CD4-positive, alpha-beta T cell treated with Interleukin-6 at 100 ng/mL for 8 hours (primary cell): ENCODE measurements around the gene DEFB125.
"Not testable (repeated sequence)": the region's sequence is repeated elsewhere in the genome, so short reads cannot be mapped to it uniquely, and the experiment has no call there.

Experiments
- DNase-seq: peaks from one replicate; pipeline ENCODE4 v3.0.0-alpha.2; 2020; ENCODE audit warnings: mixed read lengths, low spot score

The DEFB125 gene

DNA sequence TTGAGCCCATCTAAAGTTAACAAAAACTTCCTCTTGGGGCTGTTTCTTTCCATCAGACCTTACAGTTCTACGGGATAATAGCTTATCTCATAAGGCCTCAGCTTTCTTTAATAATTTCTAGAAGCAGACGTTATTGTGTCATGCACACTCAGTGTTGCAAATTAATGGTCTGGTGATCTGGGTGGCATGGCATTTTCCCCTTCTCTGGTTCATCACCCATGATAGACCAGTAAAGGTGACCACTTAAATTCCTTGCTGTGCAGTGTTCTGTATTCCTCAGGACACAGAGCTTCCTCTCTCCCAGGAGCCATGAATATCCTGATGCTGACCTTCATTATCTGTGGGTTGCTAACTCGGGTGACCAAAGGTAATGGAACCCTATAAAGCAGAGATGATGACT, at the start of gene DEFB125:
TSS of gene DEFB125 (plus strand) at position 272 of the 400 bp plus-strand sequence. CDS start at position 310, 38 bp downstream.
- DNase-seq: no peak

DNA sequence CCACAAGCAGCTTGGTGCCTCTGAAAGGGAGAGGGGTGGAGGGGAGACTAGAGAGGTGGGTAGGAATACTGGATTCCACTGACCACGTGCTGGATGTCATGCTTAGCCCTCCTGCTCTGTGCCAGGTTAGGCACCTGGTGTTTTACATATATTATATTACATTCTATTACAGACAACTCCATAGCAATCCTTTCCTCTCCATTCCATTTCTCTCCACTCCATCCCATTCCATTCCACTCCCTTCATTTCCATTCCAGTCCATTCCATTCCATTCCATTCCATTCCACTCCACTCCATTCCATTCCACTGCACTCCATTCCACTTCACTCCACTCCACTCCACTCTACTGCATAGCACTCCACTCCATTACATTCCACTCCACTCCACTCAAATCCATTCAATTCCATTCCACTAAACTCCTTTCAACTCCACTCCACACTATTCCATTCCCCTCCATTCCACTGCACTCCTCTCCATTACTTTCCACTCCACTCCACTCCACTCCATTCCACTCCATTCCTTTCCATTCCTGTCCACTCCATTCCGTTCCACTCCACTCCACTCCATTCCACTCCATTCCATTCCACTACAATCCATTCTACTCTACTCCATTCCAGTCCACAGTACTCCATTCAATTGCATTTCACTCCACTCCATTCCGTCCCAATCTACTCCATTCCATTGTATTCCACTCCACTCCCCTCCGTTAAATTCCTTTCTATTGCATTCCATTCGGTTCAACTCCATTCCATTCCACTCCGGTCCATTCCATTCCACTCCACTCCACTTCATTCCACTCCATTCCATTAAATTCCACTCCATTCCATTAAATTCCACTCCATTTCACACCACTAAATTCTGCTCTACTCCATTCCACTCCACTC, 27.2 kb upstream of the DEFB125 start:
- no peak for DNase-seq

DNA sequence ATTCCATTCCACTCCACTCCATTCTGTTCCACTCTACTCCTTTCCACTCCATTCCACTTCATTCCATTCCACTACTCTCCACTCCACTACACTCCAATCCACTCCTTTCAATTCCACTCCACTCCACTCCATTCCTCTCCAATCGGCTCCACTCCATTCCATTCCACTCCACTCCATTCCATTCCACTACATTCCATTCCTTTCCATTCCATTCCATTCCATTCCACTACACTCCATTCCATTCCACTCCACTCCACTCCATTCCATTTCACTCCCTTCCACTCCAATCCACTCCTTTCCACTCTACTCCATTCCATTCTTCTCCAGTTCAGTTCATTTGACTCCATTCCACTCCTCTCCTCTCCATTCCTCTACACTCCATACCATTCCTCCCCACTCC, 26.2 kb upstream of the DEFB125 start:
- DNase-seq: no peak

DNA sequence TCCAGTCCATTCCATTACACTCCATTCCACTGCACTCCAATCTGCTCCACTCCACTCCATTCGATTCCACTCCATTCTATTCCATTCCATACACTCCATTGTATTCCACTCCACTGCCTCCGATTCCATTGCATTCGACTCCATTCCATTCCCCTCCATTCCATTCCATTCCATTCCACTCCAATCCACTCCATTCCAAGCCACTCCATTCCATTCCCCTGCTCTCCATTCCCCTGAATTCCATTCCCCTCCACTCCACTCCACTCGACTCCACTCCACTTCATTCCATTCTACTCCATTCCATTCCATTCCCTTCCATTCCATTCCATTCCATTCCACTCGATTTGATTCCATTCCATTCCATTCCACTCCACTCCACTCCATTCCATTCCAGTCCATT, 25.7 kb upstream of the DEFB125 start:
- no peak for DNase-seq

- DNase-seq: no peak
Measured at GRCh38 chr20:62487-62886, 25.0 kb upstream of the DEFB125 start.

GRCh38 chr20:64026-64603, 23.4 kb upstream of the DEFB125 start:
- DNase-seq: no peak

DNA sequence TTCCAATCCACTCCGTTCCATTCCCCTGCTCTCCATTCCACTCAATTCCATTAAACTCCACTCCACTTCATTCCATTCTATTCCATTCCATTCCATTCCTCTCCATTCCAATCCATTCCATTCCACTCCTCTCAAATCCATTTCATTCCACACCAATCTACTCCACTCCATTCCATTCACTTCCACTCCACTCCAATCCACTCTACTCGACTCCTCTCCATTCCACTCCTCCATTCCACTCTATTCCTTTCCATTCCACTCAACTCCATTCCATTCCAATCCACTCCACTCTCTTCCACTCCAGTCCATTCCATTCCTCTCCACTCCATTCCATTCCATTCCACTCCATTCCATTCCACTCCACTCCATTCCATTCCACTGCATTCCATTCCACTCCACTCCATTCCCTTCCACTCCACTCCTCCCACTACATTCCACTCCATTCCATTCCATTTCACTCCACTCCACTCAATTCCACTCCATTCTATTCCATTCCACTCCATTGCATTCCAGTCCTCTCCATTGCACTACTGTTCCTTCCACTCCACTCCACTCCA, 22.6 kb upstream of the DEFB125 start:
- no peak for DNase-seq

- DNase-seq: no peak
Measured at GRCh38 chr20:77231-77630, 10.2 kb upstream of the DEFB125 start.

GRCh38 chr20:78338-78737, 9.1 kb upstream of the DEFB125 start:
- DNase-seq: no peak

DNA sequence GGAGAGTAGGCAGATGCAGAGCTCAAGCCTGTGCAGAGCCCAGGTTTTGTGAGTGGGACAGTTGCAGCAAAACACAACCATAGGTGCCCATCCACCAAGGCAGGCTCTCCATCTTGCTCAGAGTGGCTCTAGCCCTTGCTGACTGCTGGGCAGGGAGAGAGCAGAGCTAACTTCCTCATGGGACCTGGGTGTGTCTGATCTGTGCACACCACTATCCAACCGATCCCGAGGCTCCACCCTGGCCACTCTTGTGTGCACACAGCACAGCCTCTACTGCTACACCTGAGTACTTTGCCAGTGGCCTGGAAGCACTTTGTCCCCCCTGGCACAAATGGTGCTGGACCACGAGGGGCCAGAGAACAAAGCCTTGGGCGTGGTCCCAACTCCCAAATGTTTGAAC, 7.9 kb upstream of the DEFB125 start:
- DNase-seq: no peak

DNA sequence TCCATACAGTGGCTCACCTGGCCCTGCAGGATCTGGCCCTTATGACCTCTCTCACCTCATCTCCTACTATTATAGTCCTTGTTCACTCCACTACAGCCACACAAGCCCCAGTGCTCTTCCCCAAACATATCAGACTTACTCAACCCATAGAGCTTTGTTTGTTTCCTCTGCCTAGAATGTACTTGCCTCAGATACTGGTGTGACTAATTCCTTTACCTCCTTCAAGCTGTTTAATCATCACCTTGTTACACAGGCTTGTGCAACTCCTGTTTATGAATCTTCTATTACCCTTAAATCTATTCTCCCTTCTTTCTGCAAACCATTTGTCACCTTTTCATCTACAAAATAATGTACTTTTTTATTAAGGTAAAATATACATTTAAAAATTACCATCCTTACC, 3.2 kb downstream of the DEFB125 start:
- DNase-seq: no peak

- no peak for DNase-seq
Measured at GRCh38 chr20:93641-94040, 6.2 kb downstream of the DEFB125 start.

GRCh38 chr20:95215-95614, 7.7 kb downstream of the DEFB125 start:
- DNase-seq: no peak

DNA sequence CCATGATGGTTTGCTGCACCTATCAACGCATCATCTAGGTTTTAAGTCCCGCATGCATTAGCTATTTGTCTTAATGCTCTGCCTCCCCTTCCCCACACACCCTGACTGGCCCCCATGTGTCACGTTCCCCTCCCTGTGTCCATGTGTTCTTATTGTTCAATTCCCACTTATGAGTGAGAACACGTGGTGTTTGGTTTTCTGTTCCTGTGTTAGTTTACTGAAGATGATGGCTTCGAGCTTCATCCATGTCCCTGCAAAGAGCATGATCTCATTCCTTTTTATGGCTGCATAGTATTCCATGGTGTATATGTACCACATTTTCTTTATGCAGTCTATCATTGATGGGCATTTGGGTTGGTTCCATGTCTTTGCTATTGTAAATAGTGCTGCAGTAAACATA, 10.2 kb downstream of the DEFB125 start:
- not testable (repeated sequence) for DNase-seq

DNA sequence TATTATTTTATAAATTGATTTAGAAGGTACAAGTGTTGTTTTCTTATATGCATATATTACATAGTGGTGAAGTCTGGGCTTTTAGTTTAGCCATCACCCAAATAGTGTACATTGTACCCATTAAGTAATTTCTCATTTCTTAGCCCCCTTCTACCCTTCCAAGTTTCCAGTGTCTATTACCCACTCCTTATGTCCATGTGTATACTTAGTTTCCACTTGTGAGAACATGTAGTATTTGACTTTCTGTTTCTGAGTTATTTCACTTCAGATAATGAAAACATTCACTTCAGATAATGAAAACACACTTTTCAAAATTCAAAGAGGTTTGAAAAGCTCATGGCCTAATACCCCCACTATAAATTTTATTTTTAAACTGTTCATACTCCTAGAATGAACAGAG, 14.5 kb downstream of the DEFB125 start:
- DNase-seq: no peak

GRCh38 chr20:103456-103855, 16.0 kb downstream of the DEFB125 start:
- DNase-seq: no peak

DNA sequence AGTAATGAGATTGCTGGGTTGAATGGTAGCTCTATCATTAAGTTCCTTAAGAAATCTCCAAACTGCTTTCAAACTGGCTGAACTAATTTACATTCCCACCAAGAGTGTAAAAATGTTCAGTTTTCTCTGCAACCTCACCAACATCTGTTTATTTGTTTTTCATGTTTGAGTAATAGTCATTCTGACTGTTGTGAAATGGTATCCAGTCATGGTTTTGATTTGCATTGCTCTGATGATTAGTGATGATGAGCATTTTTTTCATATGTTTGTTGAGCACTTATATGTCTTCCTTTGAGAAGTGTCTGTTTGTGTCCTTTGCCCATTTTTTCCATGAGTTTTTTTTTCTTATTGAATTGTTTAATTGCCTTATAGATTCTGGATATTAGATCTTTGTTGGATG, 24.9 kb downstream of the DEFB125 start:
- no peak for DNase-seq

- no peak for DNase-seq
Measured at GRCh38 chr20:117518-117917, 30.0 kb downstream of the DEFB125 start.

DNA sequence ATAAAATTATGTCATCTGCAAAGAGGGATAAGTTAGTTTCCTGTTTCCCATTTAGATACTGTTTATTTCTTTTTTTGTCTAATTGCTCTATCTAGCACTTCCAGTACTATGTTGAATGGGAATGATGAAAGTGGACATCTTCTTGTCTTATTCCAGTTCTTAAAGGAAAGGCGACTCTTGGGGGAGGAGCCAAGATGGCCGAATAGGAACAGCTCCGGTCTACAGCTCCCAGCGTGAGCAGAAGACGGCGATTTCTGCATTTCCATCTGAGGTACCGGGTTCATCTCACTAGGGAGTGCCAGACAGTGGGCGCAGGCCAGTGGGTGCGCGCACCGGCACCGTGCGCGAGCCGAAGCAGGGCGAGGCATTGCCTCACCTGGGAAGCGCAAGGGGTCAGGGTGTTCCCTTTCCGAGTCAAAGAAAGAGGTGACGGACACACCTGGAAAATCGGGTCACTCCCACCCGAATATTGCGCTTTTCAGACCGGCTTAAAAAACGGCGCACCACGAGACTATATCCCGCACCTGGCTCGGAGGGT, 42.4 kb downstream of the DEFB125 start:
- not testable (repeated sequence) for DNase-seq

DNA sequence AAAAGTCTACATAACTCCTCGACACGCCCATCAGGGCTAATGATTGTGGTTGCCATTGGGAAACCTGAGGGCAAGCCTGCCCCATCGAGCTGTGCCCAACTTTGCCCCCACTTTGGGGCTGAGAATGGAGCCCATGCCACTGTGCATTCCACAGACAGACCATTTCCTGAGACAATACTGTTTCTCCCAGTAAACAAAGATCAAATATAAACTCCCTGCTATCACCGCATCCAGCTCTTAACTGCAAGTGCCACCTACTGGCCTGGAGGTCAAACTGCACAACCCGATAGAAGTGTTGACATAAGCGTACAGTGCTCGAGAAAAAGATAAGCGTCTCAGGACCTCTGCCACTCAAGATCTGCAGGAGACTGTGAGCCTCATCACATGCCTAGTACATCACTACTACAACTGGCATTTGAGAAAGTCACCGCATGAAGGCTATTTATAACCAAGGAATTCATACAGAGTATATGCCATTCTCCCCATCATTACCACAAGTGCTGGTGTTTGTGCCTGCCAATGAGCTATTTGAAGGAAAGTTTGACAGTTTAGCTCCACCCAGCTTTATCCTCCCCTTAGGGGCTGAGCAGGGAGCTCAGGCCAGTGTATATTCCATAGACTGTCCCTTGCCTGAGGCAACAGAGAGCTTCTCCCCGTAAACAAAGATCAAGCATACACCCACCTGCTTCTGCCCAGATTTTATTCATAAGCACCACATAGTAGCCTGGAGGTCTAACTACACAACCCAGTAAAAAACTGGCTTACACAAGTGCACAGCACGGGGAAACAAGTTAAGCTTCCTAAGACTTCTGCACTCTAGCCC, 50.4 kb downstream of the DEFB125 start:
- DNase-seq: no peak

DNA sequence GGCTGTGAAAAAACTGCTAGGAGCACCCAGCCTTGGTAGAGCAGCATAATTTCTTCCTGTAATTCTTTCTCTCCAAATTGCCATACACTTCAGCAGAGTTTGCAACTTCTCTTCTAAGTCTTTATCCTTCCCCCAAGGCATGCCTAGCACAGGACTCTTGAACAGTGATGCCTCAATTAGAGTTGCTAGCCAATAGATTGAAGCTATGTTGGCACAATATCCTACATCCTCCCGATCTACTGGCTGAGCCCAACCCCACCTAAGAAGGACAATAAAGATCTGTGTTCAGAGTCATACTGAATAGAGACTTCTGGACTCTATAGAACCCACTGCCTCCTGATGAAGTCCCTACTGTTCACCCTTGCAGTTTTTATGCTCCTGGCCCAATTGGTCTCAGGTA, 54.8 kb downstream of the DEFB125 start, which contains the start of gene DEFB126:
TSS of gene DEFB126 (plus strand) at position 301 of the 400 bp plus-strand sequence. CDS start at position 340, 39 bp downstream.
- DNase-seq: no peak

GRCh38 chr20:145877-146276, 58.4 kb downstream of the DEFB125 start:
- DNase-seq: no peak
